HEK293 (cell line): Measurements from ENCODE around the gene HOTAIR.

Experiments used
- BCL11B ChIP-seq: fragments of 450-650 bp; formaldehyde crosslinking; IDR thresholded peaks from 2 replicates; pipeline ENCODE4 v1.5.1; 2016; ENCODE audit warnings: low read depth, missing biosample characterization, missing genetic modification characterization
- FEZF1 ChIP-seq: fragments of 450-650 bp; formaldehyde crosslinking; IDR thresholded peaks from 2 replicates; pipeline ENCODE4 v1.5.1; 2016; ENCODE audit warnings: missing biosample characterization, missing genetic modification characterization
- GLIS1 ChIP-seq: fragments of 450-650 bp; formaldehyde crosslinking; IDR thresholded peaks from 2 replicates; pipeline ENCODE4 v1.5.1; 2016; ENCODE audit warnings: missing biosample characterization, missing genetic modification characterization
- KLF16 ChIP-seq: fragments of 450-650 bp; formaldehyde crosslinking; IDR thresholded peaks from 2 replicates; pipeline ENCODE4 v1.5.1; 2017; ENCODE audit warnings: missing biosample characterization, missing genetic modification characterization
- REPIN1 ChIP-seq: fragments of 450-650 bp; formaldehyde crosslinking; IDR thresholded peaks from 2 replicates; pipeline ENCODE4 v1.5.1; 2017; ENCODE audit warnings: missing biosample characterization, missing genetic modification characterization, low read depth
- SP2 ChIP-seq: fragments of 450-650 bp; formaldehyde crosslinking; IDR thresholded peaks from 2 replicates; pipeline ENCODE4 v1.5.1; 2016; ENCODE audit warnings: missing biosample characterization, missing genetic modification characterization
- ZBTB8A ChIP-seq: fragments of 450-650 bp; formaldehyde crosslinking; IDR thresholded peaks from 2 replicates; pipeline ENCODE4 v1.5.1; 2016; ENCODE audit warnings: missing biosample characterization, missing genetic modification characterization
- ZFP3 ChIP-seq: fragments of 450-650 bp; formaldehyde crosslinking; IDR thresholded peaks from 2 replicates; pipeline ENCODE4 v1.5.1; 2016; ENCODE audit warnings: low read depth, missing biosample characterization, missing genetic modification characterization
- ZNF132 ChIP-seq: fragments of 450-650 bp; formaldehyde crosslinking; IDR thresholded peaks from 2 replicates; pipeline ENCODE4 v1.5.1; 2017; ENCODE audit warnings: missing biosample characterization, missing genetic modification characterization, borderline replicate concordance
- ZNF155 ChIP-seq: fragments of 450-650 bp; formaldehyde crosslinking; IDR thresholded peaks from 2 replicates; pipeline ENCODE4 v1.5.1; 2016; ENCODE audit warnings: missing biosample characterization, missing genetic modification characterization
- ZNF16 ChIP-seq: fragments of 450-650 bp; formaldehyde crosslinking; IDR thresholded peaks from 2 replicates; pipeline ENCODE4 v1.5.1; 2016; ENCODE audit warnings: low read depth, missing biosample characterization, missing genetic modification characterization
- ZNF174 ChIP-seq: fragments of 450-650 bp; formaldehyde crosslinking; IDR thresholded peaks from 2 replicates; pipeline ENCODE4 v1.5.0; 2017; ENCODE audit warnings: missing biosample characterization, mild to moderate bottlenecking, missing genetic modification characterization
- ZNF221 ChIP-seq: fragments of 450-650 bp; formaldehyde crosslinking; IDR thresholded peaks from 2 replicates; pipeline ENCODE4 v1.5.1; 2017; ENCODE audit warnings: missing biosample characterization, missing genetic modification characterization, borderline replicate concordance
- ZNF239 ChIP-seq: fragments of 450-650 bp; formaldehyde crosslinking; IDR thresholded peaks from 2 replicates; pipeline ENCODE4 v1.5.1; 2016; ENCODE audit warnings: missing biosample characterization, missing genetic modification characterization
- ZNF302 ChIP-seq: fragments of 450-650 bp; formaldehyde crosslinking; IDR thresholded peaks from 2 replicates; pipeline ENCODE4 v1.5.1; 2016; ENCODE audit warnings: missing biosample characterization, missing genetic modification characterization, low read depth
- ZNF394 ChIP-seq: fragments of 450-650 bp; formaldehyde crosslinking; IDR thresholded peaks from 2 replicates; pipeline ENCODE4 v1.5.1; 2016; ENCODE audit warnings: missing biosample characterization, missing genetic modification characterization, mild to moderate bottlenecking, moderate library complexity, borderline replicate concordance
- ZNF423 ChIP-seq: fragments of 450-650 bp; formaldehyde crosslinking; IDR thresholded peaks from 2 replicates; pipeline ENCODE4 v1.5.1; 2016; ENCODE audit warnings: missing biosample characterization, missing genetic modification characterization
- ZNF529 ChIP-seq: fragments of 450-650 bp; formaldehyde crosslinking; IDR thresholded peaks from 2 replicates; pipeline ENCODE4 v1.5.1; 2017; ENCODE audit warnings: missing genetic modification characterization, missing biosample characterization; ENCODE audit not compliant: insufficient replicate concordance
- ZNF600 ChIP-seq: fragments of 450-650 bp; formaldehyde crosslinking; IDR thresholded peaks from 2 replicates; pipeline ENCODE4 v1.5.1; 2016; ENCODE audit warnings: missing biosample characterization, missing genetic modification characterization
- ZNF768 ChIP-seq: fragments of 450-650 bp; formaldehyde crosslinking; IDR thresholded peaks from 2 replicates; pipeline ENCODE4 v1.5.1; 2018; ENCODE audit warnings: missing biosample characterization, mild to moderate bottlenecking, missing genetic modification characterization
- ZNF777 ChIP-seq: fragments of 450-650 bp; formaldehyde crosslinking; IDR thresholded peaks from 2 replicates; pipeline ENCODE4 v1.5.1; 2017; ENCODE audit warnings: missing biosample characterization, missing genetic modification characterization, borderline replicate concordance
- ZNF843 ChIP-seq: fragments of 450-650 bp; formaldehyde crosslinking; IDR thresholded peaks from 2 replicates; pipeline ENCODE4 v1.5.1; 2016; ENCODE audit warnings: missing biosample characterization, missing genetic modification characterization
- TF ChIP-seq, protein P1 (sequence below): fragments of 450-650 bp; formaldehyde crosslinking; IDR thresholded peaks from 2 replicates; pipeline ENCODE4 v1.5.1; 2016; ENCODE audit warnings: missing biosample characterization, missing genetic modification characterization
- TF ChIP-seq, protein P2 (sequence below): fragments of 450-650 bp; formaldehyde crosslinking; IDR thresholded peaks from 2 replicates; pipeline ENCODE4 v1.5.1; 2016; ENCODE audit warnings: missing biosample characterization, missing genetic modification characterization
- TF ChIP-seq, protein P3 (sequence below): fragments of 450-650 bp; formaldehyde crosslinking; IDR thresholded peaks from 2 replicates; pipeline ENCODE4 v1.5.1; 2017; ENCODE audit warnings: missing biosample characterization, missing genetic modification characterization
- TF ChIP-seq, protein P4 (sequence below): fragments of 450-650 bp; IDR thresholded peaks from 2 replicates; pipeline ENCODE4 v1.5.1; 2018; ENCODE audit warnings: missing biosample characterization, missing genetic modification characterization
- TF ChIP-seq, protein P5 (sequence below): fragments of 450-650 bp; formaldehyde crosslinking; IDR thresholded peaks from 2 replicates; pipeline ENCODE4 v1.5.1; 2017; ENCODE audit warnings: missing biosample characterization, mild to moderate bottlenecking, missing genetic modification characterization, moderate library complexity
- TF ChIP-seq, protein P6 (sequence below): fragments of 450-650 bp; formaldehyde crosslinking; IDR thresholded peaks from 2 replicates; pipeline ENCODE4 v1.5.1; 2016; ENCODE audit warnings: missing biosample characterization, missing genetic modification characterization

Gene HOTAIR

DNA sequence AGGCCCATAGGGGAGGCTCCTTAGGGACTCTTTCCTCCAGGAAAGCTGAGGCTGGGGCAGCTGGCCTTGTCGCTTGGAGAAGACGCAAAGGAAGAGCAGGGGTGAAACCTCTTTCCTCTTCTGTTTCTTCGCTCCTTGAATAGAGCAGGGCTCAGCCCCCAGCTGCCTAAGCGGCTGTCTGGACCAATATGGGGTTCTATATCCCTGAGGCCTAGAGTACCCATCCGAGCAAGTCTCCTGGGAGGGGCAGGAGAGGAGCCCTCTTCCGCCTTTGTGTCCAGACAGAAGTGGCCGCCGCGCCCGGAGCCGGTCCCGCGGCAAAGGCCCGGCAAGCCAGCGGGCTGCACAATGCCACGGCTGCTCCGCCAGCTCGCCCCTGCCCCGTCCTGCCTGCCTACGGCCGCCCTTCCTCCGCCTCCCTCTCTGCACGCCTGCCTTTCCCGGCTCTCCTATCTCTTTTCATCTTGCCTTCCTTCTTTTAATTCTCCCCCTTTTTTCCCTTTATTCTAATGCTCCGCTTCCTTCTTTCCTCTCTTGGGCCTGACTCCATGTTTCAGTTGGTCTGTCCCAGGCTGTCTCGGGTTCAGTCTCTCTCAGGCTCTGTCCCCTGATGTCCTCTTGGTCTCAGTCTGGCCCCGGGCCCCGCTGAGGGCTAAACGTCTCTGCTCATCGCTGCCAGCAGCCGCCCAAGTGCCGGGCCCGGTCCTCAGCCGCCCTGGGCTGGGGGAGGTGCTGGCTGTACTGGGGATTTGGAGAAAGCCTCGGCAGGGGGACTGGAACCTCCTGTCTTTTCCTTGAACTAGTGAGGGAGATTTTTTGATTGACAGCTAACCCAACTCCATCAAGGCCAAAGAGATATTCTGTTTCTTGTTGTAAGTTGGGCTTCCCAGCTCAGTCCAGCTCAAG lies 22.7 kb upstream of the HOTAIR start (continued):
- TF ChIP-seq, protein P1, sequence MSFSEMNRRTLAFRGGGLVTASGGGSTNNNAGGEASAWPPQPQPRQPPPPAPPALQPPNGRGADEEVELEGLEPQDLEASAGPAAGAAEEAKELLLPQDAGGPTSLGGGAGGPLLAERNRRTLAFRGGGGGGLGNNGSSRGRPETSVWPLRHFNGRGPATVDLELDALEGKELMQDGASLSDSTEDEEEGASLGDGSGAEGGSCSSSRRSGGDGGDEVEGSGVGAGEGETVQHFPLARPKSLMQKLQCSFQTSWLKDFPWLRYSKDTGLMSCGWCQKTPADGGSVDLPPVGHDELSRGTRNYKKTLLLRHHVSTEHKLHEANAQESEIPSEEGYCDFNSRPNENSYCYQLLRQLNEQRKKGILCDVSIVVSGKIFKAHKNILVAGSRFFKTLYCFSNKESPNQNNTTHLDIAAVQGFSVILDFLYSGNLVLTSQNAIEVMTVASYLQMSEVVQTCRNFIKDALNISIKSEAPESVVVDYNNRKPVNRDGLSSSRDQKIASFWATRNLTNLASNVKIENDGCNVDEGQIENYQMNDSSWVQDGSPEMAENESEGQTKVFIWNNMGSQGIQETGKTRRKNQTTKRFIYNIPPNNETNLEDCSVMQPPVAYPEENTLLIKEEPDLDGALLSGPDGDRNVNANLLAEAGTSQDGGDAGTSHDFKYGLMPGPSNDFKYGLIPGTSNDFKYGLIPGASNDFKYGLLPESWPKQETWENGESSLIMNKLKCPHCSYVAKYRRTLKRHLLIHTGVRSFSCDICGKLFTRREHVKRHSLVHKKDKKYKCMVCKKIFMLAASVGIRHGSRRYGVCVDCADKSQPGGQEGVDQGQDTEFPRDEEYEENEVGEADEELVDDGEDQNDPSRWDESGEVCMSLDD (tag by site-specific recombination) = peak; percentile 42
- no peak for TF ChIP-seq ZNF221 (tag by site-specific recombination)
- no peak for TF ChIP-seq ZNF132 (tag by site-specific recombination)
- TF ChIP-seq ZNF16 (tag by site-specific recombination) = no peak
- TF ChIP-seq ZNF777 (tag by site-specific recombination) = no peak
- TF ChIP-seq FEZF1 (tag by site-specific recombination) = peak; percentile 51
- TF ChIP-seq ZNF155 (tag by site-specific recombination) = no peak
- TF ChIP-seq, protein P2, sequence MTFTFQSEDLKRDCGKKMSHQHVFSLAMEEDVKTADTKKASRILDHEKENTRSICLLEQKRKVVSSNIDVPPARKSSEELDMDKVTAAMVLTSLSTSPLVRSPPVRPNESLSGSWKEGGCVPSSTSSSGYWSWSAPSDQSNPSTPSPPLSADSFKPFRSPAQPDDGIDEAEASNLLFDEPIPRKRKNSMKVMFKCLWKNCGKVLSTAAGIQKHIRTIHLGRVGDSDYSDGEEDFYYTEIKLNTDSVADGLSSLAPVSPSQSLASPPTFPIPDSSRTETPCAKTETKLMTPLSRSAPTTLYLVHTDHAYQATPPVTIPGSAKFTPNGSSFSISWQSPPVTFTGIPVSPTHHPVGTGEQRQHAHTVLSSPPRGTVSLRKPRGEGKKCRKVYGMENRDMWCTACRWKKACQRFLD (tag by site-specific recombination) = no peak
- TF ChIP-seq ZNF529 = no peak
- 0 out of 2 replicates have a peak, but pooled peaks have one; percentile 35 for TF ChIP-seq KLF16 (tag by site-specific recombination)
- TF ChIP-seq REPIN1 = no peak
- TF ChIP-seq, protein P3, sequence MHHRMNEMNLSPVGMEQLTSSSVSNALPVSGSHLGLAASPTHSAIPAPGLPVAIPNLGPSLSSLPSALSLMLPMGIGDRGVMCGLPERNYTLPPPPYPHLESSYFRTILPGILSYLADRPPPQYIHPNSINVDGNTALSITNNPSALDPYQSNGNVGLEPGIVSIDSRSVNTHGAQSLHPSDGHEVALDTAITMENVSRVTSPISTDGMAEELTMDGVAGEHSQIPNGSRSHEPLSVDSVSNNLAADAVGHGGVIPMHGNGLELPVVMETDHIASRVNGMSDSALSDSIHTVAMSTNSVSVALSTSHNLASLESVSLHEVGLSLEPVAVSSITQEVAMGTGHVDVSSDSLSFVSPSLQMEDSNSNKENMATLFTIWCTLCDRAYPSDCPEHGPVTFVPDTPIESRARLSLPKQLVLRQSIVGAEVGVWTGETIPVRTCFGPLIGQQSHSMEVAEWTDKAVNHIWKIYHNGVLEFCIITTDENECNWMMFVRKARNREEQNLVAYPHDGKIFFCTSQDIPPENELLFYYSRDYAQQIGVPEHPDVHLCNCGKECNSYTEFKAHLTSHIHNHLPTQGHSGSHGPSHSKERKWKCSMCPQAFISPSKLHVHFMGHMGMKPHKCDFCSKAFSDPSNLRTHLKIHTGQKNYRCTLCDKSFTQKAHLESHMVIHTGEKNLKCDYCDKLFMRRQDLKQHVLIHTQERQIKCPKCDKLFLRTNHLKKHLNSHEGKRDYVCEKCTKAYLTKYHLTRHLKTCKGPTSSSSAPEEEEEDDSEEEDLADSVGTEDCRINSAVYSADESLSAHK (tag by site-specific recombination) = no peak
- 0 out of 2 replicates have a peak, but pooled peaks have one; percentile 51 for TF ChIP-seq ZNF394
- TF ChIP-seq ZNF843 (tag by site-specific recombination) = 0 out of 2 replicates have a peak, but pooled peaks have one; percentile 21
- TF ChIP-seq ZNF302 (tag by site-specific recombination) = no peak
- no peak for TF ChIP-seq ZFP3 (tag by site-specific recombination)
- TF ChIP-seq BCL11B (tag by site-specific recombination) = no peak
- TF ChIP-seq ZNF768 (tag by site-specific recombination) = no peak
- TF ChIP-seq, protein P4, sequence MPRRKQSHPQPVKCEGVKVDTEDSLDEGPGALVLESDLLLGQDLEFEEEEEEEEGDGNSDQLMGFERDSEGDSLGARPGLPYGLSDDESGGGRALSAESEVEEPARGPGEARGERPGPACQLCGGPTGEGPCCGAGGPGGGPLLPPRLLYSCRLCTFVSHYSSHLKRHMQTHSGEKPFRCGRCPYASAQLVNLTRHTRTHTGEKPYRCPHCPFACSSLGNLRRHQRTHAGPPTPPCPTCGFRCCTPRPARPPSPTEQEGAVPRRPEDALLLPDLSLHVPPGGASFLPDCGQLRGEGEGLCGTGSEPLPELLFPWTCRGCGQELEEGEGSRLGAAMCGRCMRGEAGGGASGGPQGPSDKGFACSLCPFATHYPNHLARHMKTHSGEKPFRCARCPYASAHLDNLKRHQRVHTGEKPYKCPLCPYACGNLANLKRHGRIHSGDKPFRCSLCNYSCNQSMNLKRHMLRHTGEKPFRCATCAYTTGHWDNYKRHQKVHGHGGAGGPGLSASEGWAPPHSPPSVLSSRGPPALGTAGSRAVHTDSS (tag by site-specific recombination) = no peak
- no peak for TF ChIP-seq GLIS1
- no peak for TF ChIP-seq ZNF239
- peak; percentile 98 for TF ChIP-seq ZNF600 (tag by site-specific recombination)
- TF ChIP-seq ZBTB8A (tag by site-specific recombination) = peak; percentile 77
- TF ChIP-seq, protein P5, sequence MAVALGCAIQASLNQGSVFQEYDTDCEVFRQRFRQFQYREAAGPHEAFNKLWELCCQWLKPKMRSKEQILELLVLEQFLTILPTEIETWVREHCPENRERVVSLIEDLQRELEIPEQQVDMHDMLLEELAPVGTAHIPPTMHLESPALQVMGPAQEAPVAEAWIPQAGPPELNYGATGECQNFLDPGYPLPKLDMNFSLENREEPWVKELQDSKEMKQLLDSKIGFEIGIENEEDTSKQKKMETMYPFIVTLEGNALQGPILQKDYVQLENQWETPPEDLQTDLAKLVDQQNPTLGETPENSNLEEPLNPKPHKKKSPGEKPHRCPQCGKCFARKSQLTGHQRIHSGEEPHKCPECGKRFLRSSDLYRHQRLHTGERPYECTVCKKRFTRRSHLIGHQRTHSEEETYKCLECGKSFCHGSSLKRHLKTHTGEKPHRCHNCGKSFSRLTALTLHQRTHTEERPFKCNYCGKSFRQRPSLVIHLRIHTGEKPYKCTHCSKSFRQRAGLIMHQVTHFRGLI (tag by site-specific recombination) = peak; percentile 81; the same call in 1 of the 2 replicates
- TF ChIP-seq ZNF423 = no peak
- peak; percentile 38 for TF ChIP-seq SP2 (tag by site-specific recombination)
- TF ChIP-seq, protein P6, sequence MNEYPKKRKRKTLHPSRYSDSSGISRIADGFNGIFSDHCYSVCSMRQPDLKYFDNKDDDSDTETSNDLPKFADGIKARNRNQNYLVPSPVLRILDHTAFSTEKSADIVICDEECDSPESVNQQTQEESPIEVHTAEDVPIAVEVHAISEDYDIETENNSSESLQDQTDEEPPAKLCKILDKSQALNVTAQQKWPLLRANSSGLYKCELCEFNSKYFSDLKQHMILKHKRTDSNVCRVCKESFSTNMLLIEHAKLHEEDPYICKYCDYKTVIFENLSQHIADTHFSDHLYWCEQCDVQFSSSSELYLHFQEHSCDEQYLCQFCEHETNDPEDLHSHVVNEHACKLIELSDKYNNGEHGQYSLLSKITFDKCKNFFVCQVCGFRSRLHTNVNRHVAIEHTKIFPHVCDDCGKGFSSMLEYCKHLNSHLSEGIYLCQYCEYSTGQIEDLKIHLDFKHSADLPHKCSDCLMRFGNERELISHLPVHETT = no peak
- TF ChIP-seq ZNF174 = no peak
